Measurements from ENCODE around the gene SPRR2F.
"Not testable (repeated sequence)": the region's sequence is repeated elsewhere in the genome, so short reads cannot be mapped to it uniquely, and the experiment has no call there.

SPRR2F gene

GRCh38 chr1:153113416-153113815 lies at the start of gene SPRR2F:
Gene SPRR2F (minus strand): TSS chr1:153113516. CDS start chr1:153112733, 783 bp downstream.
- no peak for DNase-seq (ENCODE audit: low read depth)

DNA sequence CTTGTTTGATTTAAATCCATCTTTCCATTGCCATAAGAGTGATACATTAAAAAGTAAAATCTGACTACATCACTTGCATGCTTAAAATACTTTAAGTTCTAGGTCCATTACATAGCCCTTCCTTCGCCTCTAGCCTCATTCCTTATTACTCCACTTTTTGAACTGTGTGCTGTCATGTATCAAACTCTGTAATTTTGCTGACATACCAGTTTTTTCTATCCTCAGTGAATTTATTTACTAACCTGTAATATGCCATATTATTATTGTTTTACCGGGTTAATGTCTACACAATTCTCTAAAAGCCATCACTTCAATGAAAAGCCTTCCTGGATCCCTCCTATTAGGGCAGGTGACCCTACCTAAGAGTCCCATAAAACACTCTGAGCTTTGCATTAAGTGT lies 42.2 kb upstream of the SPRR2F start:
- no peak for DNase-seq (ENCODE audit: low read depth)

DNA sequence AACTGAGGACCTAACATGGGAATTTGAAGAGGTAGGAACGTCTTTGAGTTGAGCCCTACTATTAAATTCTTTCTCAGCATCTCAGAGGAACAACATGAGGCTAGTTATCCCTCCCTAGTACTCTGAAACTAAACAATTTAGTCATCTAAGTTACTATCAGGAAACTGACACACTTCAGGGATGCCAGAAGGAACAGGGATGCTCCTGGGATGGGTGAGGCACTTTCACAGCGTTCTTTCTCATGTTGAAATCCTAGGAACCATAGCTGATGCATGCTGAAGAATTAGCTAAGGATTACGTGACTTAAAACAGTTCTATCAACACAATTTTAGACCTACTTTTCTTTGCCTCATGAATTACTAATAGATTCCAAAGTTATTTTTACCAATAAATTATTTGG lies 39.2 kb upstream of the SPRR2F start:
- DNase-seq (ENCODE audit: low read depth) = no peak

GRCh38 chr1:153150846-153151245 lies 37.5 kb upstream of the SPRR2F start, which contains the start of gene SPRR2G:
Gene SPRR2G (minus strand): TSS chr1:153150890. CDS start chr1:153150110, 780 bp downstream.
- DNase-seq (ENCODE audit: low read depth) = no peak

DNA sequence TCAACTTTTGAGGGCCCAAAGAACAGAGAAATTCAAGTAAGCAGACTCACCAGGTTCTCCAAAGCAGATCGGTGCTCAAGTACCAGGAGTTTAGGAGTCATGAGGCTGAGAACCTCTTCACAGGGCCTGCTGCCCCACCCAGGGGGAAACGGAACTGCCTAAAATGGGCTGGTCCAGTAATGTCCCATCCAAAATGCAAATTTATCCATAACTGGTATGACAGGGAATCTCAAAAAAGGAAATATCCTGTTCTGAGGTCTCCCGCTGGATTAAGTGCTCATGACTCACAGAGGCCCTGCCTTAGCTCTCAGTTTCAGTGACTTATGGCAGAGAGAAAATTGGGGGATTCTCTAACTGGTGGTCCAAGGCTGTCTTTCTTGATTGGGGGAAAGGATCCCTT lies 28.1 kb upstream of the SPRR2F start:
- DNase-seq (ENCODE audit: low read depth) = no peak

- DNase-seq (ENCODE audit: low read depth) = no peak
Observed at GRCh38 chr1:153140484-153140883, 27.2 kb upstream of the SPRR2F start.

GRCh38 chr1:153133743-153134142 lies 20.4 kb upstream of the SPRR2F start:
- DNase-seq (ENCODE audit: low read depth) = no peak

DNA sequence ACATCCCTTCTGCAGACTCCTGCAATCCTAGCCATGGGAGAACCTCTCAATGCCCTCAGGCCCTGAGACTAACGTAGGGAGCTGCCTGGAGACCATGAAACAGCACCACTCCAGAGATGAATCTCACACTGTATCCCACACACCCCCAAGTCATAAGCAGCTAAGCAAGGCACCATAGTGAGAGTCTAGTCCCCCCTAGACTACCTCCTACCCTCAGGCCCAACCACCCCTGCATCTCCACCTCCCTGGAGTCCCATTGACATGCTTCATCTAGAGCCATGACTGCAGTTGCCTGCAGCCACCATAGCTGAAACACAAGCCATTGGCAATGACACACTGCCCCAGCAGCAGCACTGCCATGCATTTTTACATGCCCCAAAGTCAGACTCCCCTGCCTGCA lies 20.0 kb upstream of the SPRR2F start:
- DNase-seq (ENCODE audit: low read depth) = no peak

DNA sequence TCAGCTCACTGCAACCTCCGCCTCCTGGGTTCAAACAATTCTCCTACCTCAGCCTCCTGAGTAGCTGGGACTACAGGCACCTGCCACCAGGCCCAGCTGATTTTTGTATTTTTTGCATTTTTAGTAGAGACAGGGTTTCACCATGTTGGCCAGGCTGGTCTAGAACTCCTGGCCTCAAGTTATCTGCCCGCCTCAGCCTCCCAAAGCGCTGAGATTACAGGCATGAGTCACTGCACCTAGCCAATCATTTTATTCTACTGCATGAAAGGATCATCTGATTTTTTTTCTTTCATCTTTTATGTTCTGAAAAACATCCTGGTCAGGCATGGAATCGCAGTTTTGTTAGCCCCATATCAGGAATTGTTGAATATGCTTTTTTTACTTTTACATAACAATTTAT lies 15.4 kb upstream of the SPRR2F start:
- not testable (repeated sequence) for DNase-seq (ENCODE audit: low read depth)

DNA sequence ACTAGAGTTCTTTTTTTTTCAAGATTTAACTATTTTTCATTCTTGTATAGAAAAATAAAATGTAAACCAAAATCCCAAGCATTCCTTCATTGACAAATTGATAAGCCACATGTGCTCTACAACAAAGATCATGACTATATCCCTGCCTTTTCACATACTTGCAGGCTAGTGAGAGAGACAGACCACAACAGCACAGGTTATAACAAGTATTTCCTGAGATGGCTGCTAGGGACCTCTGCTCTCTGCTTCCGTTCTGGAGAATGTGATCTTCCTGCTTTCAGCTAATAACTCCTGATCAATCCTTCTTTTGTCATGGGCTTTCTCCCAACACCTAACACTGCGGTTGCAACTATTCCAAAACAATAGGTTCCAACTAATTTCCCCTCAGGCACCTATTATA lies 14.0 kb upstream of the SPRR2F start:
- no peak for DNase-seq (ENCODE audit: low read depth)

- no peak for DNase-seq (ENCODE audit: low read depth)
Observed at GRCh38 chr1:153125536-153125935, 12.2 kb upstream of the SPRR2F start.

DNA sequence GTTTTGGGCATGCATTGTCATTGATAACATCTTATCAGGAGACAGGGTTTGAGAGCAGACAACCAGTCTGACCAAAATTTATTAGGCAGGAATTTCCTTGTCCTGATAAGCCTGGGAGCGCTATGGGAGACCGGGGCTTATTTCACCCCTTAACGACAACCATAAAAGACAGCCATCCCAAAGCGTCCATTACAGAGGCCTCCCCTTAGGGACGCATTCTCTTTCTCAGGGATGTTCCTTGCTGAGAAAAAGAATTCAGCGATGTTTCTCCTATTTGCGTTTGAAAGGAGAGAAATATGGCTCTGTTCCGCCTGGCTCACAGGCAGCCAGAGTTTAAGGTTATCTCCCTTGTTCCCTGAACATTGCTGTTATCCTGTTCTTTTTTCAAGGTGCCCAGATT lies 10.5 kb upstream of the SPRR2F start:
- not testable (repeated sequence) for DNase-seq (ENCODE audit: low read depth)

DNA sequence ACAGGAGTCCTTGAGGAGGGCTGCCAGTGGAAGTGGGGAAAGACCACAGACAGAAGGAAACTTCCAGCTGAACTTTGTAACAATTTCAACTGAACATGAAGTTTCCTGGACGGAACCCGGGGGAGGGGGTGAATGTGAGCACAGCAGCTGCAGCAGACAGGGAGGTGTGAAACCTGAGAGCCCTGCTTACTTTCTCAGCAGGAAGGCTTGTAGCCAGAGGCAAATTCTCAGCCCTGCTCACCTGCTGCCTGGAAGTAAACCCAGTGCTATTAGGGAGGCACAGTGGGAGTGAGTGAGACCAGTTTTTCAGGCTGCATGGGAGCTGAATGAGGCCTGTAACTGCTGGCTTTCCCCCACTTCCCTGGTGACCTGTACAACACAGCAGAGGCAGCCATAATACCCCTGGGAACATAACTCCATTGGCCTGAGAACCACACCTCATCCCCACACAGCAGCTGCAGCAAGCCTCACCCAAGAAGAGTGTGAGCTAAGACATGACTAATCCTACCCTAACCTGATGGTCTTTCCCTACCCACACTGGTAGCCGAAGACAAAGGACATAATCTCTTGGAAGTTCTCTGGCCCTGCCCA lies 9.6 kb upstream of the SPRR2F start:
- DNase-seq (ENCODE audit: low read depth) = no peak

DNA sequence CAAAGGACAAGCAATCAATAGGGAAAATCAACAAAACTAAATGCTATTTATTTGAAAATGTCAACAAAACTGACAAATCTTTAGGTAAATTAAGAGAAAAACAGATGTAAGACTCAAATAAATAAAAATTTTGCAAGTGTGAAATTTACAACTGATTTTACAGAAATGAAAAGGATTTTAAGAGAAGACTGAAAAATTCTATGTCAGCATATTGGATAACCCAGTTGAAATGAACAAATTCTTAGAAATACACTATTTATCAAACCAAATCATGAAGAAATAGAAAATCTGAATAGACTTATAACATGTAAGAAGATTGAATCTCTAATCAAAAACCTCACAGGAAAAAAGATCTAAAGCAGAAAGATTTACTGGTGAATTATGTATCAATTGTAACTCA lies 7.6 kb upstream of the SPRR2F start:
- DNase-seq (ENCODE audit: low read depth) = no peak

- DNase-seq (ENCODE audit: low read depth) = no peak
Observed at GRCh38 chr1:153119491-153119971, 6.2 kb upstream of the SPRR2F start.

- not testable (repeated sequence) for DNase-seq (ENCODE audit: low read depth)
Observed at GRCh38 chr1:153115264-153115663, 1.9 kb upstream of the SPRR2F start.

GRCh38 chr1:153112454-153112853 lies 862 bp downstream of the SPRR2F start:
- DNase-seq (ENCODE audit: low read depth) = not testable (repeated sequence)

- DNase-seq (ENCODE audit: low read depth) = no peak
Observed at GRCh38 chr1:153100245-153100644, 13.1 kb downstream of the SPRR2F start.

- DNase-seq (ENCODE audit: low read depth) = no peak
Observed at GRCh38 chr1:153099461-153100045, 13.8 kb downstream of the SPRR2F start.

DNA sequence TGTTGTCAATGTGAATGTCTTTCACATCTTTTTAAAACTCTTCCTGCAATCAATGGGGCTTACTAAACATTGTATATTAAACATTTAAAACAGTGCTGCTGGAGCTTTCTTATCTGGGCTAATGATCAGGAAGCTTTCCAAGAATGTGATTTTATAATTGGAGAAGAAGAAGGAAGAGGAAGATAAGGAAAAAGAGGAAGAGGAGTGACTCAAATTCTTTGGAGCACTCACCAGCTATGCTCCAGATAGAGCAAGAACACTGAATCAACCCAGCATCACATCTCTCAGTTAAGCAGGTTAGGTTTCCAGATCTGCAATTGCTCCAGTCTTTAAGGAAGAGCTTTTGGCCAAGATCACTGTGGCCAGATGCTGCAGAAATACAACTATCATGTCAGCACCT lies 17.6 kb downstream of the SPRR2F start:
- DNase-seq (ENCODE audit: low read depth) = no peak

DNA sequence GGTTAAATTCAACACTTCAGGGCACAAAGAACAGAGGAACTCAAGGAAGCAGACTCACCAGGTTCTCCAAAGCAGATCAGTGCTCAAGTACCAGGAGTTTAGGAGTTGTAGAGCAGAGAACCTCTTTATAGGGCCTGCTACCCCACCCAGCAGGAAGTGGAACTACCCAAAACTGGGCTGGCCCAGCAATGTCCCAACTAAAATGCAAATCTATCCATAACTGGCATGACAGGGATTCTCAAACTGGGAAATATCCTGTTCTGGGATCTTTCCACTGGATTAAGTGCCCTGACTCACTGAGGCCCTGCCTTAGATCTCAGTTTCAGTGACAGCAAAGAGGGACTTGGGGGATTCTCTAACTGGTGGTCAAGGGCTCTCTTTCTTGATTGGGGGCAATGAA lies 18.9 kb downstream of the SPRR2F start, which contains the start of gene SPRR2E:
SPRR2E (minus strand) TSS at position 101 of the 400 bp plus-strand sequence. CDS start 775 bp downstream, outside the sequence.
- no peak for DNase-seq (ENCODE audit: low read depth)

DNA sequence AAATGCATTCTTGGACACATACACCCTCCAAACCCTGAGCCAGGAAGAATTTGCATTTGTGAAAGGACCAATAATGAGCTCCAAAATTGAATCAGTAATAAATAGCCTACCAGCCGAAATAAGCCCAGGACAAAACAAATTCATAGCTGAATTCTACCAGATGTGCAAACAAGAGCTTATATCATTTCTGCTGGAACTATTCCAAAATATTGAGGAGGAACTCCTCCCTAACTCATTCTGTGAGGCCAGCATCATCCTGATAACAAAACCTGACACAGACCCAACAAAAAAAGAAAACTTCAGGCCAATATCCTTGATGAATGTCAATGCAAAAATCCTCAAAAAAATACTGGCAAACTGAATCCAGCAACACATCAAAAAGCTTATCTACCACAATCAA lies 25.7 kb downstream of the SPRR2F start:
- no peak for DNase-seq (ENCODE audit: low read depth)

DNA sequence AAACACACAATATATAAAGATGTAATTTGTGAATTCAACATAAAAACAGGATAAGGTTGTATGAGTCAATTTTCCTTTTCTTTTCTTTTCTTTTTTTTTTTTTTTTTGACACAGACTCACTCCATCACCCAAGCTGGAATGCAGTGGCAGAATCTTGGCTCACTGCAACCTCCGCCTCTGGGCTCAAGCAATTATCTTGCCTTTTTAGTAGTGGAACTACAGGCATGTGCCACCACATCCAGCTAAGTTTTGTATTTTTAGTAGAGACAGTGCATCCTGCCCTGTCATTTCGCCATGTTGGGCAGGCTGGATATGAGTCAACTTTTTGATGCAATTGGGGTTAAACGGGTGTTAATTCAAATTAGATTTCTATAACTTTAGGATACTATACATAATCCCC lies 31.6 kb downstream of the SPRR2F start:
- no peak for DNase-seq (ENCODE audit: low read depth)

Data from fibroblast of the conjunctiva (primary cell).